Activated T-cell treated with anti-CD3 and anti-CD28 coated beads, Interleukin-2, amount 50 U/mL, for 4 hours (primary cell): ENCODE results near the gene NBAS. TPM values are rescaled to one million over a fixed set of nuclear protein-coding genes. Genes with fewer than 3 reads are reported as not detected.

Source experiments
- ATAC-seq, 2 donors: fragments of 200-7000 bp; cut with Tn5 transposase; one replicate each; pipeline ENCODE4 v1.10.0; 2021
- DNase-seq: peaks from one replicate; pipeline ENCODE4 v3.0.0-alpha.2; 2020
- H3K27me3 Mint-ChIP-seq: one replicate; pipeline ENCODE4 v1.8.0; 2021; ENCODE audit warnings: low read depth, mixed read lengths
- H3K36me3 Mint-ChIP-seq: one replicate; pipeline ENCODE4 v1.8.0; 2022; ENCODE audit warnings: mixed read lengths; ENCODE audit not compliant: insufficient read depth
- H3K4me1 Mint-ChIP-seq: one replicate; pipeline ENCODE4 v1.8.0; 2021; ENCODE audit warnings: low read depth, mixed read lengths
- H3K4me3 Mint-ChIP-seq: one replicate; pipeline ENCODE4 v1.8.0; 2021; ENCODE audit warnings: mild to moderate bottlenecking, moderate library complexity, mixed read lengths
- H3K9me3 Mint-ChIP-seq: one replicate; pipeline ENCODE4 v1.8.0; 2021; ENCODE audit warnings: mixed read lengths
- total RNA-seq, 3 donors: library from RNA; stranded (reverse); gene quantifications; one replicate each; pipeline ENCODE4 v1.2.1, GENCODE V29; 2021

The NBAS gene
- total RNA-seq, 3 donors from 2014 or later, result 28.5 to 30.4 (median 29.7) TPM

GRCh38 chr2:15126373-15126772, 434.8 kb downstream of the NBAS start:
- no peaks in the 10 kb centered on the region for H3K4me1 Mint-ChIP-seq
- H3K4me3 Mint-ChIP-seq, result no peak overlapping the region
- no peak for DNase-seq
- H3K36me3 Mint-ChIP-seq, result no peaks in the 10 kb centered on the region
- no peaks in the 10 kb centered on the region for H3K9me3 Mint-ChIP-seq
- no peaks in the 10 kb centered on the region for H3K27me3 Mint-ChIP-seq
- ATAC-seq, result no peak

- Mint-ChIP-seq H3K4me3 (no peak overlapping the region), H3K36me3 (no peaks in the 10 kb centered on the region), H3K4me1 (no peaks in the 10 kb centered on the region), H3K27me3 (no peaks in the 10 kb centered on the region), H3K9me3 (no peaks in the 10 kb centered on the region)
- ATAC-seq, result no peak
- DNase-seq, result no peak
These were observed 438.2 kb downstream of the NBAS start for GRCh38 chr2:15122915-15123314.

GRCh38 chr2:15120631-15121030, 440.5 kb downstream of the NBAS start:
- Mint-ChIP-seq H3K27me3 (no peaks in the 10 kb centered on the region), H3K36me3 (no peaks in the 10 kb centered on the region)
- no peak for ATAC-seq

GRCh38 chr2:15119722-15120175, 441.4 kb downstream of the NBAS start:
- no peaks in the 10 kb centered on the region for H3K36me3 Mint-ChIP-seq
- ATAC-seq (no peak), DNase-seq (no peak)
- no peaks in the 10 kb centered on the region for H3K27me3 Mint-ChIP-seq
- no peaks in the 10 kb centered on the region for H3K4me1 Mint-ChIP-seq
- H3K9me3 Mint-ChIP-seq, result no peaks in the 10 kb centered on the region
- no peak overlapping the region for H3K4me3 Mint-ChIP-seq

More at GRCh38 chr2:15120631-15121030, 440.5 kb downstream of the NBAS start:
- Mint-ChIP-seq H3K4me3 (no peak overlapping the region), H3K9me3 (no peaks in the 10 kb centered on the region), H3K4me1 (no peaks in the 10 kb centered on the region)
- DNase-seq, result no peak

GRCh38 chr2:15117409-15118050, 443.6 kb downstream of the NBAS start:
- DNase-seq (no peak), ATAC-seq (no peak)
- no peak overlapping the region for H3K4me3 Mint-ChIP-seq
- H3K36me3 Mint-ChIP-seq, result no peaks in the 10 kb centered on the region
- H3K4me1 Mint-ChIP-seq, result no peaks in the 10 kb centered on the region
- peaks cover 6% of the 10 kb centered on the region for H3K9me3 Mint-ChIP-seq
- no peaks in the 10 kb centered on the region for H3K27me3 Mint-ChIP-seq

Other genes starting within 250 kb of the NBAS start
- 100 to 1,000 TPM; 121 to 174 (median 128) TPM for gene DDX1, start 30.5 kb upstream of the NBAS start, total RNA-seq